Measurements from ENCODE around the gene HMGN2. TPM values are rescaled to one million over a fixed set of nuclear protein-coding genes. Genes with fewer than 3 reads are reported as not detected.

The HMGN2 gene
- 214 and 282 TPM in 2 replicates for total RNA-seq

GRCh38 chr1:26472320-26472900, at the start of gene HMGN2:
HMGN2 (plus strand) TSS chr1:26472440; CDS start chr1:26472613, 173 bp downstream.

DNA sequence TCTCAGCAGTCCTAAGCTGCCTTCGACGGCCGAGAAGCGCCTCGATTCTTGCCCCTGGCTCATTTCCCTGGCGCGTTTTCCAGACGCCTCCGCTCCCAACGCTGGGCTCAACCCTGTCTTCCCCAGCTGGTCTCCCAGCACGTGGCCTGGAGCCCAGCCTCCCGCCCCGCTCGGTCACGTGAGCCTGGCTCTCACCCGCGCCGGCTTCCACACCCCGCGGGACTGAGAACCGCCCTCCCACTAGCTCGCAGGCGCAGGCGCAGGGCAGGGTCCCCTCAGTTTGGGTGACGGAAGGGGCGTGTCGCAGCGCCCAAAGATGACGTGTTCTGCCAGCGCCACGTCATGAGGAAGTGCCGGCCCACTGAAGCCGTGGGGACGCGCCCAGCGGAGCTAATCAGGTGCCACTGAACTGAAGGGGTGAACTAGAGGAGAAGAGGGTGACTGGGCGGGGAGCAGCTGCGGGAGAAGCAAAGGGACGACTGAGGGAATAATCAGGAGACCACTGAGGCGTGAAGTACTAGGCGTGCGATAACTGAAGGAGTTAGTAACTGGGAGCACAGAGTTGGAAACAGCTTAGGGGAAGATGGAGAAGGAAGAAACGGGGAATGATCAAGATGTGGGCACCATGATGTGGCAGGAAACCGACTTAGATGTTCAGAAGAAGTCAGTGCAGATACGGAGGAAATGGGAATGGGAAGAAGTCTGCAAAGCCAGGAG, 40.1 kb upstream of the HMGN2 start, which contains the start of gene DHDDS:
Gene DHDDS, plus strand, starts transcription at position 343 of the 717 bp plus-strand sequence. CDS start 625 bp downstream, outside the sequence.

Other genes with a start within 250 kb of the HMGN2 start
- 3.3 and 3.7 TPM in 2 replicates for gene CEP85, start 238.2 kb upstream of the HMGN2 start, total RNA-seq
- 30.7 and 32.1 TPM in 2 replicates for gene SH3BGRL3, start 192.4 kb upstream of the HMGN2 start, total RNA-seq
- gene UBXN11, start 165.8 kb upstream of the HMGN2 start, total RNA-seq: 2.7 and 3.5 TPM in 2 replicates
- gene CD52, start 154.5 kb upstream of the HMGN2 start, total RNA-seq: not detected in 2 replicates
- gene CRYBG2, start 118.3 kb upstream of the HMGN2 start, total RNA-seq: under 0.01 TPM in 1 of 2 replicates, not detected in the other
- gene ZNF683, start 99.7 kb upstream of the HMGN2 start, total RNA-seq: not detected in 2 replicates
- gene LIN28A, start 61.6 kb upstream of the HMGN2 start, total RNA-seq: not detected in 2 replicates
- 46.6 and 51.8 TPM in 2 replicates for gene DHDDS, start 40.1 kb upstream of the HMGN2 start, total RNA-seq
- gene RPS6KA1, start 57.3 kb downstream of the HMGN2 start, total RNA-seq: 1.8 and 2.0 TPM in 2 replicates
- gene ARID1A, start 223.6 kb downstream of the HMGN2 start, total RNA-seq: 6.5 and 9.7 TPM in 2 replicates

All from smooth muscle cell of bladder (primary cell).